HepG2 (cell line): ENCODE measurements around the gene ABCC8. TPM values are rescaled to one million over a fixed set of nuclear protein-coding genes. Genes with fewer than 3 reads are reported as not detected.

Experiments used
- ATAC-seq: fragments of 200-7000 bp; cut with Tn5 transposase; 3 replicates; pipeline ENCODE4 v1.9.1; 2020; ENCODE audit warnings: mild to moderate bottlenecking, moderate library complexity
- BruUV-seq: library from RNA; stranded (reverse); fragments of 400-500 nt; replicated peaks from 2 replicates; lab custom pipeline; 2021; lab: Mats Ljungman, UMichigan
- CTCF ChIA-PET: fragments of 300-600 bp; formaldehyde crosslinking; extraction: SDS; loops from one replicate; lab custom pipeline; 2021; ENCODE audit warnings: low total read pairs, inconsistent platforms, low intra/inter-chr PET ratio; lab: Yijun Ruan, JAX
- POLR2A ChIA-PET: fragments of 350-600 bp; sonication (Branson Sonifier 250); formaldehyde crosslinking; loops from one replicate; lab custom pipeline; 2020; ENCODE audit warnings: antibody characterized with exemption, inconsistent platforms; lab: Yijun Ruan, JAX
- DNase-seq: peaks from one replicate; pipeline ENCODE4 v3.0.0-alpha.2; 2015; ENCODE audit warnings: low spot score
- FAIRE-seq: peaks from 3 replicates; lab custom pipeline; 2011; peaks lifted over from hg19 to GRCh38; lab: Jason Lieb, UNC
- H2AFZ ChIP-seq: one replicate; pipeline ENCODE4 v1.6.1; 2011; ENCODE audit warnings: low read length, inconsistent platforms
- H3K27ac ChIP-seq: fragments of 300-600 bp; 3 replicates; pipeline ENCODE4 v1.8.0; 2011; ENCODE audit warnings: mixed run types, mild to moderate bottlenecking, mixed read lengths, low read length, inconsistent platforms; ENCODE audit not compliant: insufficient read depth; ENCODE audit errors: extremely low read length
- H3K27me3 ChIP-seq, 2 experiments: fragments of 200-600 bp in 1 of 2; 2 replicates in 1 of 2; 3 replicates in 1 of 2; pipeline versions ENCODE4 v1.6.0 to v1.8.0; 2011; ENCODE audit warnings: low read length in 2 of 2, mild to moderate bottlenecking in 2 of 2, moderate library complexity in 2 of 2, inconsistent platforms in 1 of 2; ENCODE audit not compliant: insufficient read depth in 2 of 2, control insufficient read depth in 1 of 2
- H3K36me3 ChIP-seq, 2 experiments: fragments of 200-600 bp in 1 of 2; replicated peaks in 1 of 2; 2 replicates in 1 of 2; 3 replicates in 1 of 2; pipeline versions ENCODE4 v1.5.1 to v1.8.0; 2011; ENCODE audit warnings: low read length in 2 of 2, inconsistent platforms in 1 of 2; ENCODE audit not compliant: insufficient read depth in 2 of 2, control insufficient read depth in 1 of 2
- H3K4me1 ChIP-seq: 2 replicates; pipeline ENCODE4 v1.5.1; 2012; ENCODE audit warnings: low read length, inconsistent platforms; ENCODE audit not compliant: insufficient read depth
- H3K4me2 ChIP-seq: 2 replicates; pipeline ENCODE4 v1.6.0; 2011; ENCODE audit warnings: low read depth, low read length, inconsistent platforms
- H3K4me3 ChIP-seq, 3 experiments: fragments of 200-600 bp in 1 of 3; sonication (generic), shearing (Covaris generic) in 1 of 3; replicated peaks in 1 of 3; 2 replicates each; pipeline ENCODE4 v1.5.1; 2011 to 2016; ENCODE audit warnings: low read length in 3 of 3, inconsistent platforms in 2 of 3, low read depth in 2 of 3, mild to moderate bottlenecking in 2 of 3, control low read depth in 1 of 3, mixed read lengths in 1 of 3; ENCODE audit not compliant: insufficient read depth in 1 of 3
- H3K79me2 ChIP-seq: one replicate; pipeline ENCODE4 v1.6.1; 2011; ENCODE audit warnings: low read length, inconsistent platforms; ENCODE audit not compliant: insufficient read depth
- H3K9ac ChIP-seq: 2 replicates; pipeline ENCODE4 v1.6.0; 2011; ENCODE audit warnings: mild to moderate bottlenecking, low read depth, low read length, inconsistent platforms; ENCODE audit not compliant: insufficient read depth
- H3K9me3 ChIP-seq: 2 replicates; pipeline ENCODE4 v1.5.1; 2012; ENCODE audit warnings: mild to moderate bottlenecking, low read length
- H4K20me1 ChIP-seq: 2 replicates; pipeline ENCODE4 v1.6.0; 2011; ENCODE audit warnings: inconsistent platforms, mild to moderate bottlenecking, low read length, moderate library complexity; ENCODE audit not compliant: insufficient read depth
- ATAD3A ChIP-seq: sonication (generic); formaldehyde crosslinking; IDR thresholded peaks from 2 replicates; pipeline ENCODE4 v1.4.0; 2020; ENCODE audit warnings: missing genetic modification reagents
- CSRNP2 ChIP-seq: sonication (generic); formaldehyde crosslinking; conservative IDR thresholded peaks from 2 replicates; pipeline ENCODE4 v1.8.0; 2022; ENCODE audit warnings: low read depth, missing genetic modification reagents
- DNMT3B ChIP-seq: conservative IDR thresholded peaks from 2 replicates; pipeline ENCODE4 v1.6.1; 2016; ENCODE audit warnings: missing biosample characterization, control low read depth
- ETV6 ChIP-seq: sonication (generic); formaldehyde crosslinking; conservative IDR thresholded peaks from 2 replicates; pipeline ENCODE4 v1.4.0; 2020; ENCODE audit warnings: missing genetic modification reagents
- GRHL1 ChIP-seq: sonication (generic); formaldehyde crosslinking; conservative IDR thresholded peaks from 2 replicates; pipeline ENCODE4 v1.8.0; 2022; ENCODE audit warnings: missing genetic modification reagents
- HMG20B ChIP-seq: conservative IDR thresholded peaks from 2 replicates; pipeline ENCODE4 v1.6.1; 2016; ENCODE audit warnings: missing genetic modification reagents, missing compliant biosample characterization
- NFATC3 ChIP-seq: sonication (generic); formaldehyde crosslinking; IDR thresholded peaks from 2 replicates; pipeline ENCODE4 v1.5.1; 2020; ENCODE audit warnings: mild to moderate bottlenecking, missing genetic modification reagents
- PCBP2 ChIP-seq: fragments of 200-400 bp; formaldehyde crosslinking; optimal IDR thresholded peaks from 2 replicates; pipeline ENCODE3; 2018; ENCODE audit warnings: low read length, low read depth; ENCODE audit not compliant: poor library complexity, severe bottlenecking
- RELA ChIP-seq: sonication (generic); formaldehyde crosslinking; IDR thresholded peaks from 2 replicates; pipeline ENCODE4 v1.4.0; 2020; ENCODE audit warnings: missing genetic modification reagents
- SATB2 ChIP-seq: sonication (generic); formaldehyde crosslinking; IDR thresholded peaks from 2 replicates; pipeline ENCODE4 v1.5.0; 2020; ENCODE audit warnings: missing genetic modification reagents
- YY1 ChIP-seq: IDR thresholded peaks from 2 replicates; pipeline ENCODE4 v1.6.1; 2011; ENCODE audit warnings: low read length, low read depth, moderate library complexity, mild to moderate bottlenecking; ENCODE audit not compliant: insufficient read depth, insufficient replicate concordance
- ZBTB7B ChIP-seq: sonication (generic); formaldehyde crosslinking; IDR thresholded peaks from 2 replicates; pipeline ENCODE4 v1.4.0; 2020; ENCODE audit warnings: missing genetic modification reagents
- ZFP1 ChIP-seq: IDR thresholded peaks from 2 replicates; pipeline ENCODE4 v1.6.1; 2016
- ZNF761 ChIP-seq: sonication (generic); formaldehyde crosslinking; conservative IDR thresholded peaks from 2 replicates; pipeline ENCODE4 v1.4.0; 2020; ENCODE audit warnings: mild to moderate bottlenecking, missing genetic modification reagents
- WGBS: methylation state at CpG from one replicate; pipeline ENCODE4 v1.1.6; 2017; ENCODE audit warnings: low lambda C conversion rate; 5-methylcytosine and 5-hydroxymethylcytosine counted together
- in situ Hi-C: cut with HindIII; loops from 2 replicates; pipeline ENCODE4 v1.10.0; 2017; ENCODE audit warnings: low pct_unique_long_range_greater_than_20kb; ENCODE audit not compliant: extremely low pct_ligation_motif_present
- intact Hi-C: fragments of 100-400 bp; cut with micrococcal nuclease; formaldehyde crosslinking; loops from one replicate; pipeline ENCODE4 v1.10.0; 2022; ENCODE audit not compliant: unreplicated experiment
- polyA plus RNA-seq, 8 experiments: library from polyadenylated mRNA; depleted of rRNA in 3 of 8; stranded (reverse) in 7 of 8; unstranded in 1 of 8; fragments of >200 nt; fragmentation: Illumina TruSeq in 4 of 8; extraction: Trizol in 4 of 8; gene quantifications; 2 replicates each; pipeline versions ENCODE4 v1.2.1 to v1.2.3, GENCODE V29; 2011 to 2016; ENCODE audit warnings: low read depth in 4 of 8, missing spikeins in 1 of 8, mixed read lengths in 1 of 8; ENCODE audit not compliant: insufficient read depth in 1 of 8
- total RNA-seq, 5 experiments: library from RNA; depleted of rRNA; stranded (reverse); fragments of >200 nt; fragmentation: Illumina TruSeq; extraction: Trizol; gene quantifications; 2 replicates each; pipeline ENCODE4 v1.2.3, GENCODE V29; 2016; ENCODE audit warnings: low read depth in 1 of 5

Gene ABCC8
- total and polyA plus RNA-seq, 2 of the 13 experiments (the other 11 are each of a cell fraction or from before 2014, with no cell fraction given) = not detected

DNA sequence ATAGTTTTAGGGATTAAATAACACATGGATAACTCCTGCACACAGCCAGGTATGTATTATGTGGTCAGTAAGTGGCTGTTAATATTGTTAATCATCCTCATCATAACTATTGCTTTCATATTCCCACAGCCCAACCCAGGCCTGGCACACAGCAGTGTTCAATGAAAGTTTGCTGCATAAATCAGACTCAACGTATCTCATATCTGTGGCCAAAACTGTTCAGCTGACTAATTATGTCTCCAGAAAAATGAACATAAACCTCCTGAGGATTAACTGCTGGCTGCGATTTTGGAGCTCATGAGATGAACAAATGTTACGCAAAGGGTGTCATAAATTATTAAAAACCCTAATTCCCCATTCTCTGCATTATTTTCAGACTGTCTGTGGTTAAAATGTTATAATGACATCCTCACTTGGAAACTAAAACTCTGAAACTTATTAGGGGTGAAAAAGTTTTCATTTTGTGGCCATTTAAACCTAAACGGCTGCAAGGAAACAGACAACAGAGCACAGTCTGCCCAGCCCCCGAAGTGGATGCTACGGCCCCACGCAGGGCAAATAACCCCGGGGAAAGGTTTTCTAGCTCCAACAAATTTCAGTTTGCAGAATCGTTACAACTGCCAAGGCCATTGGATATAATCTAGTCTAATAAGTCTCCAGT is 17.3 kb downstream of the ABCC8 start:
- no peak for ATAC-seq
- in situ Hi-C loops (no loop called here), intact Hi-C loops (no loop called here)
- ChIA-PET CTCF (no interaction called here), POLR2A (no interaction called here)
- Histone ChIP-seq H3K4me3 (no peak overlapping the region), H3K4me2 (no peak overlapping the region), H3K9me3 (no peaks in the 10 kb centered on the region), H4K20me1 (no peaks in the 10 kb centered on the region), H3K36me3 (no peaks in the 10 kb centered on the region), H3K27ac (no peak overlapping the region), H3K4me1 (no peaks in the 10 kb centered on the region), H3K9ac (no peak overlapping the region), H3K79me2 (no peaks in the 10 kb centered on the region), H3K27me3 (peaks cover 0 to 37% of the 10 kb centered on the region in 2 experiments; a peak in 2 of 5 replicates), H2AFZ (no peak overlapping the region)
- TF ChIP-seq YY1 = no peak
- no peak for TF ChIP-seq ZBTB7B (CRISPR knock-in tag)
- no peak for TF ChIP-seq ZFP1
- no peak for TF ChIP-seq SATB2 (CRISPR knock-in tag)
- no peak for TF ChIP-seq ATAD3A (CRISPR knock-in tag)
- no peak for TF ChIP-seq RELA (CRISPR knock-in tag)
- no peak for TF ChIP-seq ZNF761 (CRISPR knock-in tag)
- TF ChIP-seq PCBP2 = no peak
- no peak for TF ChIP-seq HMG20B (CRISPR knock-in tag)
- TF ChIP-seq DNMT3B (CRISPR knock-in tag) = no peak
- no peak for TF ChIP-seq GRHL1 (CRISPR knock-in tag)
- TF ChIP-seq NFATC3 = no peak
- TF ChIP-seq ETV6 (CRISPR knock-in tag) = no peak
- TF ChIP-seq CSRNP2 = no peak
- no TSS peak for BruUV-seq
- no peak for DNase-seq
- FAIRE-seq = no peak
- WGBS = 40% methylated on average over 9 of the region's 9 CpGs
